Stimulated activated effector memory CD8-positive, alpha-beta T cell treated with anti-CD3 and anti-CD28 coated beads, Interleukin-12 subunit alpha, Interleukin-12 subunit beta, amount 100 ng/mL, for 72 hours (primary cell): ENCODE measurements around the gene PRKCB.

Experiments
- ATAC-seq: fragments of 150-1000 bp; cut with Tn5 transposase; 2 replicates; pipeline ENCODE4 v1.10.0; 2021
- DNase-seq, 2 donors: peaks; one replicate each; pipeline ENCODE4 v3.0.0; 2021 to 2022; ENCODE audit warnings: low spot score in 2 of 2
- H3K27ac Mint-ChIP-seq: one replicate; pipeline ENCODE4 v1.8.0; 2022; ENCODE audit warnings: mild to moderate bottlenecking, mixed read lengths
- H3K36me3 Mint-ChIP-seq: one replicate; pipeline ENCODE4 v1.8.0; 2022; ENCODE audit warnings: mild to moderate bottlenecking, mixed read lengths
- H3K4me1 Mint-ChIP-seq: one replicate; pipeline ENCODE4 v1.8.0; 2022; ENCODE audit warnings: mixed read lengths
- H3K4me3 Mint-ChIP-seq: one replicate; pipeline ENCODE4 v1.8.0; 2022; ENCODE audit warnings: mild to moderate bottlenecking, mixed read lengths
- H3K9me3 Mint-ChIP-seq: one replicate; pipeline ENCODE4 v1.8.0; 2022; ENCODE audit warnings: mixed read lengths

PRKCB gene

DNA sequence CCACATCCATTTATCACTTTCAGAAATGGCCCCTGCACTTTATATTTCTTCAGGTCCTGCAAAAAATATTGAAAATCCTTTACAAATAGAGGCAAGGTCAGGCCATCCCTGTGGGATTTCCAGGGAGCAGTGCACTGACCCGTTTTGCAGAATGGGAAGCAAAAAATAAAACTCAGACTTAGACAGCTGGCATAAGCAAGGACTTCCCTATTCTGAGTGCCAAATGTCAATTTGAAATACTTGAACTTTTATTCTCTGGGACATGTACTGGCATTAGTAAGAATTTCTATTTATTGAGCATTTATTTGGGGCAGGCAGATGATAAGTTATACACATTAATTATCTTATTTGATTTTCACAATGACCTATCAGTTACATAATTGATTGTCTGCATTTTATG is 32.4 kb downstream of the PRKCB start:
- ATAC-seq (no peak), DNase-seq (no peak)
- peaks cover 73% of the 10 kb centered on the region for H3K4me1 Mint-ChIP-seq
- no peak overlapping the region for H3K27ac Mint-ChIP-seq
- peaks cover 25% of the 10 kb centered on the region for H3K36me3 Mint-ChIP-seq
- H3K9me3 Mint-ChIP-seq, result no peaks in the 10 kb centered on the region
- H3K4me3 Mint-ChIP-seq, result no peak overlapping the region

DNA sequence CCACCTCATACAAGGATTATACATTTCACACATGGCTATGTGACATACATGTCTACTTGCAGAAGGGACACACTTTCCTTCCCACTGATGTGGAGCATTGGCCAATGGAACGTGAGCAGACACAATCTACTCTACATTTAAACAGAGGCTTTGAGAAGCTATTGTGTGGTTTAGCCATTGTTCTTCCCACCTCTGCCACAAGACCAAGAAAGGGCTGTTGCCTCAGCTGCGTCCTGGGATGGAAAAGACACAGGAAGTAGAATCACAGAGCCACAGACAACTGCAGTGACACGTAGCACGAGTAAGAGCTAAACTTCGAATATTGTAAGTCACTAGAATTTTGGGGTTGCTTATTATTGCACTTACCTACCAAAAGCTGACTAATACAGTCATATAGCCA is 33.3 kb downstream of the PRKCB start:
- H3K4me3 Mint-ChIP-seq, result no peak overlapping the region
- no peaks in the 10 kb centered on the region for H3K9me3 Mint-ChIP-seq
- peaks cover 21% of the 10 kb centered on the region for H3K36me3 Mint-ChIP-seq
- ATAC-seq, result peak; percentile 95
- peak in 1 of 2 donors; percentile 67 for DNase-seq
- peaks cover 71% of the 10 kb centered on the region for H3K4me1 Mint-ChIP-seq
- peak overlapping the region; percentile 62 for H3K27ac Mint-ChIP-seq

DNA sequence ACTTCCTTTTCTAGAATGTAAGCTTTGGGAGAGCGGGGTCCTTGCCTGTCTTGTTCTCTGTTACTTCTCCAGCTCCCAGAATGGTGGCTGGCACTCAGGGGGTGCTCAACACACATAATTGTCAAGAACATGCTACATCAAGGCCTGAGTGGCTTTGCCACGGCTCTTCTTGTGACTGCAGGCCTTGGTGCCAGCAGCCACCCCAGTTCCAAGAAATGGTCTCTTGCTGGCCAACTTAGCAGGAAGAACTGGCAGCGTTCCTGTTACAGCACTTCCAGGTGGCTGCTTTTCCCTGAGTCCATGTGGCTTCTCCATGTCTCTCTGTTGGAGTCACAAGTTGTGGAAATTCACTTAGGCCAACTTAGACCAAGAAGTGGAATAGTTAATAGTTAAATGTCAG is 36.1 kb downstream of the PRKCB start:
- peaks cover 30% of the 10 kb centered on the region for H3K36me3 Mint-ChIP-seq
- ATAC-seq (no peak), DNase-seq (no peak)
- H3K4me1 Mint-ChIP-seq, result peaks cover 68% of the 10 kb centered on the region
- no peak overlapping the region for H3K4me3 Mint-ChIP-seq
- H3K27ac Mint-ChIP-seq, result peak overlapping the region; percentile 70
- H3K9me3 Mint-ChIP-seq, result no peaks in the 10 kb centered on the region

DNA sequence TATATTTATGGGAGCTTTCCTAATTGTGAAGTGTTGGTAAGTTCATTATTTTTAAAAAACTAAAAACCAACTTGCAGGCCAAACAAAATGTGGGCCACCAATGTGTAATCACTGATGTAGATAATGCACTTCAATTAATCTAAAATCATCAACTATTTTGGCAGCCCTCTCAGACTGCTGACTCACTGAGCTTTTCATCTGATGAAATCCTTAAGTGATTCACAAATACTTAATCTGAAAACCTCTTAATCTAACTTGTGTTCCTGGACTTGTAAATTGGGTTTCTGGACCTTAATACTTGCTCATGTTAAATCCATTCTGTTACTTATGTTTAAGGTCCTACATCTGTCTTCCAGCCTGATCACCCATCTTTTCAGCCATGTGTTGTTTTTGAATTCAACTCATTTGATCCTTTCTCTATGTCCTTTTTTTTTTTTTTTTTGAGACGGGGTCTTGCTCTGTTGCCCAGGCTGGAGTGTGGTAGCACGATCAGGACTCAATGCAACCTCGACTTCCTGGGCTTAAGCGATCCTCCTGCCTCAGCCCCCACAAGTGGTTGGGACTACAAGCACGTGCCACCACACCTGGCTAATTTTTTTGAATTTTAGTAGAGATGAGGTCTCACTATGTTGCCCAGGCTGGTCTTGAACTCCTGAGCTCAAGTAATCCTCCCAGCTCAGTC is 39.0 kb downstream of the PRKCB start:
- DNase-seq, result no peak
- Mint-ChIP-seq H3K4me1 (peaks cover 73% of the 10 kb centered on the region), H3K27ac (peak overlapping the region; percentile 91), H3K4me3 (no peak overlapping the region), H3K36me3 (peaks cover 39% of the 10 kb centered on the region), H3K9me3 (no peaks in the 10 kb centered on the region)
- peak; percentile 50 for ATAC-seq

DNA sequence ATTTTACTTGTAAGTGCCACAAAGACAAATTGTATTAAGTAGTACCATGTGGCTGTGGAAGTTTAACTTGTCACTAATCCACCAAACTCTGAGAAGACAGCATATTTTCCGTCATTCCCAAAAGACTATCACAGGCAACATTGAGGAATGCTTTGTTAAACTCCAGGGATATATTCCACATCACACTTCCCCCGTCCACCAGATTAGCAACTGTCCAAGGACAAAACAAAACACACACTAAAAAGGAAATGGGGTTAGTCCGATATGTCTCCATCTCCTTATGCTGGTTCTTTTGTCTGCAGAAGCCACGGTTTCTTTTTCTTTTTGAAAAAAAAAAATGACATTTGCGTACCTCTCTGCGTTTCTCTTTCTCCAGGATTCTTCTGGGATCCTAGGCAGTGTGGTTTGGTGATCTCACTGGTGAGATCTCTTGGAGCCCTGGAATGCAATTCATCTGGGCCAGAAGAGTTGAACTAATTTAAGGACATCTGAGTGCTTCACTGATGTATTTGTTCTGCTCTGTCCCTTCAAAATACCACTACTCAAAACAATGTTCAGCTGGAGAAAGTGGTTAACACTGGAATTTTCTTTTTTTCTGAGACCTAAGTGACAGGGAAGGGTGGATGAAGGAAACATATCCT is 40.6 kb downstream of the PRKCB start:
- no peaks in the 10 kb centered on the region for H3K9me3 Mint-ChIP-seq
- peaks cover 77% of the 10 kb centered on the region for H3K4me1 Mint-ChIP-seq
- no peak overlapping the region for H3K4me3 Mint-ChIP-seq
- peak overlapping the region; percentile 37 for H3K27ac Mint-ChIP-seq
- ATAC-seq (no peak), DNase-seq (no peak)
- peaks cover 41% of the 10 kb centered on the region for H3K36me3 Mint-ChIP-seq

DNA sequence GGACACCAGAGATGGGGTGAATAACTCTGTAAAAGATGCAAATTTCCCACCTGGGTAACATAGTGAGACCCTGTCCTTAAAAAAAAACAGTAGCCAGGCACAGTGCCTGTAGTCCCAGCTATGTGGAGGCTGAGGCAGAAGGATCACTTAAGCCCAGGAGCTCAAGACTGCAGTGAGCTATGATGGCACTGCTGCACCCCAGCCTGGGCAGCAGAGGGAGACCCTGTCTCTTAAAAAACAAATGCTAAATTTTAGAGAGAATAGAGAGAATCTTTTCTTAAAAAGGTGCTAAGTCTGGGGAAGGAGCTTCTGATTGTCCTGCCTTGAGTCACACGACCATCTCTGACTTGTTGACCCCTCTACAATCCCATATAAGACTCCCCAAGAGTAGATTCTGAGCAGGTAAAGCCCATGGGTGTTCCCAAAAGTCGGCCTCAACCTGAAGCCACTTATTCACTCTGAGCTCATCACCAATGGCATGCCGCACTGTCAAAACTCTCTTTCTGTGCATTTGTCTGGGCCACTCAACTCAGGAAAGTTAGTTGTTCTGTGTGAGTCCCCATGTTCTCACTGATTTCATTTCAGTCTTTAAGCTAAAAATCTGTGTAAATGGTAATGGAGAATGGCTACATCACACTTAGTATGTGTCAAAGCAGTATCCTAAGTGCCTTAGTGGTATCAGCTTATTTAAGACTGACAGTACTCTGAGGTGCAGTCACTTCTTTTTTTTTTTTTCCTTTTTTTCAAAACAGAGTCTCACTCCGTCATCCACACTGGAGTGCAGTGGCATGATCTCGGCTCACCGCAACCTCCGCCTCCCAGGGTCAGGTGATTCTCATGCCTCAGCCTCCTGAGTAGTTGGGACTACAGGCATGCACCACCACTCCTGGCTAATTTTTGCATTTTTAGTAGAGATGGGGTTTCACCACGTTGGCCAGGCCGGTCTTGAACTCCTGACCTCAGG is 41.6 kb downstream of the PRKCB start:
- peaks cover 42% of the 10 kb centered on the region for H3K36me3 Mint-ChIP-seq
- peak overlapping the region; percentile 37 for H3K27ac Mint-ChIP-seq
- H3K4me3 Mint-ChIP-seq, result no peak overlapping the region
- DNase-seq, result peak in 1 of 2 donors; percentile 69
- ATAC-seq, result peak; percentile 93
- H3K4me1 Mint-ChIP-seq, result peaks cover 78% of the 10 kb centered on the region
- H3K9me3 Mint-ChIP-seq, result no peaks in the 10 kb centered on the region

DNA sequence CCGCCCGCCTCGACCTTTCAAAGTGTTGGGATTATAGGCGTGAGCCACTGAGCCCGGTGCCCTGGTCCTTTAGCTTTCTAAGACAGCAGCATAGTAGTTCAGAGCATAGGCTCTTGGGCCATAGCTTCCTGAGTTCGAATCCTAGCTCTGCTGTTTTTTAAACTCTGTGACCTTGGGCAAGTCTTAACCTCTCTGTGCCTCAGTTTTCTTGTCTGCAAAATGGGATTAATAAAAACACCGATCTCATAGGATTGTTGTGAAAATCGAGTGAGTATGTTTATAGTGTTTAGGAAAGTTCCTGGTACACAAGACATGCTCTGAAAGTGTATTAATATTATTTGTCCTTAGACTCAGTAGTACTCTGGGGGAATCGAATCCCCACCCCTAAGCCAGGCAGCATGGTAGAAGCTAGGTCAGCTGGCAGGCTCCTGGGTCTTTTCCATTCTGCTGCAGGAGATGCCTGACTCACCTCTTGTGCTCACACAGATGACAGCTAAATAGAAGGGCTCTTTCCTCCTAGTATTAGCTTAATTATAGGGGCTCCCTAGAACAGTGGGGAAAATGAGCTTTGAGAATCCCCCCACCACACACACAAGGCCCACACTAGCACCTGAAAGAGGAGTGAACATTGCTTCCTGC is 44.1 kb downstream of the PRKCB start:
- peak overlapping the region; percentile 94 for H3K27ac Mint-ChIP-seq
- H3K36me3 Mint-ChIP-seq, result peaks cover 54% of the 10 kb centered on the region
- no peak for DNase-seq
- H3K9me3 Mint-ChIP-seq, result no peaks in the 10 kb centered on the region
- no peak overlapping the region for H3K4me3 Mint-ChIP-seq
- ATAC-seq, result no peak
- H3K4me1 Mint-ChIP-seq, result peaks cover 85% of the 10 kb centered on the region

DNA sequence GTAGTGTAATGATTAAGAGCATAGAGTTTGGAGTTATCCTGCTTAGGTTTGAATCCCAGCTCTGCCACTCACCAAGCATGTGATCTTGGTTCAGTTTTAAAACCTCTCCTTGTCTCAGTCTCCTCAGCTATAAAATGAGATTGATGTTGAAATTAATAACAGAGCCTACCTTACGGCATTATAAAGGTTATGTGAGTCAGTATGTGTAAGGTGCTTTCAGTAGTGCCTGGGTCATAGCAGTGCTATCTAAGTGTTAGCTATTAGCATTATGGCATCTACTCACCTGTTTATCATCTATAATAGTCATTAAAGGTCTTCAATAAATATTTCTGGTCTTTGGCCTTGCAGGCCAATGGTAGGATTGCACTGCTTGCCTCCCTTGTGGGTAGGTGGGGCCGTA is 53.4 kb downstream of the PRKCB start:
- no peak overlapping the region for H3K27ac Mint-ChIP-seq
- DNase-seq (no peak), ATAC-seq (no peak)
- peaks cover 17% of the 10 kb centered on the region for H3K36me3 Mint-ChIP-seq
- no peaks in the 10 kb centered on the region for H3K9me3 Mint-ChIP-seq
- H3K4me1 Mint-ChIP-seq, result peaks cover 61% of the 10 kb centered on the region
- no peak overlapping the region for H3K4me3 Mint-ChIP-seq

DNA sequence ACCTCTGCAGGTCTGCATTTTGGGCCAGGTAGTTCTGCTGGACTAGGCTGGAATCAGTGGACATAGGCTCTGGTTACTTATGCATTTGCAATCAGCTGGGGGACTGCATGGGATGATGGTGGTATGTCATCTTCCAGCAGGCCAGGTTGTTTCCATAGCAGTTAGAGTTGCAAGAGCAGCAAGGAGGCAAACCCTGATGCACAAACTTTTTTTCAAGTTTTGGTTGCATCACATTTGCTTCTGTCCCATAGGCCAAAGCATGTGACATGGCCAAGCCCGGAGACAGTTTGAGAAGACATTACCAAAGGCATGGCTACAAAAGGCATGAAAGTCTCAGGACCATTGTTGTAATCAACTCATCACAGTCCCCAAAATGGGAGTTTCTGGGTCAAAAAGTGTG is 58.2 kb downstream of the PRKCB start:
- Mint-ChIP-seq H3K4me3 (no peak overlapping the region), H3K27ac (no peak overlapping the region), H3K36me3 (peaks cover 19% of the 10 kb centered on the region), H3K4me1 (peaks cover 59% of the 10 kb centered on the region), H3K9me3 (no peaks in the 10 kb centered on the region)
- ATAC-seq (no peak), DNase-seq (no peak)

DNA sequence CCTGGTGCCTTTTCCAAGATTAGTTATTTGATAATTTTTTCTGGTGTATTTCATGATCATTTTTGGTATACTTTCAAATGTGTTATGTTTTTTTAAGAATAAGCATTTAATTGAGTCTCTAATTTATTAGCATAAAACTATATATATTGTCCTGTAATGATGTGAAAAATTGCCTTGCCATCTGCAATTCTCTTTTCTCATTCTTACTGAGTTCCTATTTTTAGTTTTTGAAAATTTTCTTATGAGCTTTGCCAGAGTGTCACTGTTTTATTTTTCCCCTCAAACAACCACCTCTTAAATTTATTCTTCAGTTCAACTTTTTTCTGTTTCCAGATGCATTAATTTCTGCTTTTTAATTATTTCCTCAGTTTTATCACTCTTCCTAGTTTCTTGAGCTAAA is 59.3 kb downstream of the PRKCB start:
- peaks cover 19% of the 10 kb centered on the region for H3K36me3 Mint-ChIP-seq
- DNase-seq, result no peak
- H3K27ac Mint-ChIP-seq, result peak overlapping the region; percentile 38
- no peak for ATAC-seq
- no peaks in the 10 kb centered on the region for H3K9me3 Mint-ChIP-seq
- H3K4me3 Mint-ChIP-seq, result no peak overlapping the region
- peaks cover 52% of the 10 kb centered on the region for H3K4me1 Mint-ChIP-seq

DNA sequence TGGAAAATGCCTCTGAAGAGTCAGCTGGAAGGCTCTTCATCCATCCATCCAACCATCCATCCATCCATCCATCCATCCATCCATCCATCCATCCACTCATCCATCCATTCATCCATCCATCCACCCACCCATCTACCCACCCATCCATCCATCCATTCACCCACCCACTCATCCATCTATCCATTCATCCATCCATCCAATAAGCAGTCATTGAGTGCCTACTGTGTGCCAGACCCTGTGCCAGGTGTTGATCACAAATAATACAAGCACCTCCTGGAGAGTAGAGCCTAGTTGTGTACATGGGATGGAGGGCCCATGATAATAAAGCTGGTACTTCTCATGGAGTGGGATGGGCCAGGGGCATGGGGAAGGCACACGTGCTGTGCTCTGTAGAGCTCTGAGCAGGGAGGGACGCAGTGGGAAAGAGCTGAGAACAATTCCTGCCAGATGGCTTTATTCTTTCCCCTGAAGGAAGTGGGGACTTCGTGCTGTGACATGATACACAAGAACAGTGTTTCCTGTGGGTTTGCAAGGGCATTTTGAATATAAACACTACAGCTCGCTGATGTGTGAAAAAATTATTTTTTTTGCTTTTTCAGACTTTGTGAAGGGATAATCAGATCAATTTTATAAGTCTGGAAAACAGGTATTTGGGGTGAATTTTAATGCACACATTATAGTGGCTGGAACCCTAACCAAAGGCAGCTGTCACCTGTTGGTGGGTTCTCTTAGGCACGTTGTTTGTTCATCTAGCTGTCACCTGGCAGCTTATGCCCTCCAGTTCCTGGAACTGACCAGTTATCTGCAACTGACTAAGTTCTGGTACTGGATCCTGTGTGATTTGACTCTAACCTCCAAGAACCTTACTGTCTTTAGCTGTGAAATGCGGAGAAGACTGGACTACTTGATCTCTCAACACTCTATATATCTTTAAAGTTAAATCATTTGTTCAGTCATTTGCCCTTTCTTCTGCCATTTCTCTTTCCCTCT is 61.3 kb downstream of the PRKCB start:
- peaks cover 19% of the 10 kb centered on the region for H3K36me3 Mint-ChIP-seq
- peak; percentile 83 for ATAC-seq
- no peak for DNase-seq
- peak overlapping the region; percentile 27 for H3K4me3 Mint-ChIP-seq
- peaks cover 60% of the 10 kb centered on the region for H3K4me1 Mint-ChIP-seq
- peak overlapping the region; percentile 72 for H3K27ac Mint-ChIP-seq
- H3K9me3 Mint-ChIP-seq, result no peaks in the 10 kb centered on the region

DNA sequence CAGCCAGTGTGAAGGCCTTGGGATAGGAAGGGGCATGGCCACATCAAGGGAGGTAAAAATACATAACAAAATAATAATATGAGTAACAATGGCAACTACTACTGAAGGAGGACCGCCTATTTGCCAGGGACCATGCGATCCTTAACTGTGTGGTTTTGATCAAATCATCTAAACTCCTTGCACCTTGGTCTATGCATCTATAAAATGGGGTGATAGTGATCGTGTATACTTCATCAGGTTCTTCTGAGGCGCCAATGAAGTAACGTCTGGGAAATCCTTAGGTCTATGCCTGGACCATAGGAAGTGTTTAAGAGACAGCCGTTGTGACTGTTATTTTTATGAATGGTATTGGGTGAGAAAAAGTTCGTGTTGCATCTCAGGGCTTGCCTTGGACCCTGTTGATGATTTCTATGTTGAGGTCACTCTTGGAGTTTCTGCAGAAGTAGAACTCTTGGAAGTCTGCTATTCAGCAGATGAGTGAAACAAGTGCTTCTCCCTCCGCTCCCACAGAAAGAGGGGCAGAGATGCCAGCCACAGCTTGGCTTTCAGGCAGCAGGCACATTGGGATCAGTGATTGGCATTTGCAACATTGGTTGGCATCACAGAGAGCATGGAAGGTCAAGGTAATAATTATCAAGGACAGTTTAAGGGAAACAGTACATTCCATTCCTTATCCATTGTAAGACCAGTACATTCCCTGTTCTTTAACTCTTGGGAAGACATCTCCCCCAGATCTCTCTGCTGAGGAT is 63.1 kb downstream of the PRKCB start:
- peaks cover 69% of the 10 kb centered on the region for H3K4me1 Mint-ChIP-seq
- ATAC-seq, result no peak
- peaks cover 19% of the 10 kb centered on the region for H3K36me3 Mint-ChIP-seq
- no peak for DNase-seq
- H3K4me3 Mint-ChIP-seq, result no peak overlapping the region
- no peaks in the 10 kb centered on the region for H3K9me3 Mint-ChIP-seq
- H3K27ac Mint-ChIP-seq, result no peak overlapping the region

DNA sequence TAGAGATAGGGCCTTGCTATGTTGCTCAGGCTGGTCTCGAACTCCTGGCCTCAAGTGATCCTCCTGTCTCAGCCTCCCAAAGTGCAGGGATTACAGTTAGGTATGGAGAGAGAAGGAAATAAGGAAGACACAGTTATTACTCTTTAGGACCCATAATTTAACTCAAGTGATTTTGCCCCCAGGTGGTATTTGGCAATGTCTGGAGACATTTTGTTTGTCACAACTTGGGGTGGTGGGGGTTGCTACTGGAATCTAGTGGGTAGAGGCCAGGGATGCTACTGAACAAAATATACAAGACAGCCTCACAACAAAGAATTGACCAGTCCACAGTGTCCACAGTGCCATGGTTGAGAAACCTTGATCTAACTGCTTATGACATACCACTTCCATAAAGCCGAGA is 64.1 kb downstream of the PRKCB start:
- Mint-ChIP-seq H3K9me3 (no peaks in the 10 kb centered on the region), H3K36me3 (peaks cover 16% of the 10 kb centered on the region), H3K4me3 (no peak overlapping the region), H3K27ac (no peak overlapping the region), H3K4me1 (peaks cover 68% of the 10 kb centered on the region)
- ATAC-seq (no peak), DNase-seq (no peak)
